Omental fat pad (tissue), 4 donors: ENCODE data around the gene ANKFN1. TPM values are rescaled to one million over a fixed set of nuclear protein-coding genes. Genes with fewer than 3 reads are reported as not detected.

Source experiments
- ATAC-seq: fragments of 150-250 bp; one replicate; pipeline ENCODE4 v1.9.1; 2016; ENCODE audit warnings: mild to moderate bottlenecking, moderate library complexity; ENCODE audit not compliant: low FRiP score
- DNase-seq: peaks from one replicate; pipeline ENCODE4 v3.0.0-alpha.2; 2019; ENCODE audit warnings: low spot score
- CTCF ChIP-seq, 3 donors: fragments of 450-650 bp; IDR thresholded peaks; one replicate each; pipeline ENCODE4 v1.5.1; 2016 to 2017; ENCODE audit warnings: antibody characterized with exemption in 3 of 3, mild to moderate bottlenecking in 3 of 3, moderate library complexity in 2 of 3
- total RNA-seq, 4 donors: library from RNA; depleted of rRNA; stranded (reverse); fragments of >200 nt; gene quantifications; one replicate each; pipeline ENCODE4 v1.1.0, GENCODE V29; 2016

ANKFN1 gene
- total RNA-seq, 4 donors from 2014 or later: 1.7 to 3.0 (median 2.2) TPM

- ATAC-seq (no peak), DNase-seq (no peak)
- no peak for TF ChIP-seq CTCF (IDR thresholded peaks at IDR 0.05)
Measured at GRCh38 chr17:56441308-56441707, 288.0 kb downstream of the ANKFN1 start.

DNA sequence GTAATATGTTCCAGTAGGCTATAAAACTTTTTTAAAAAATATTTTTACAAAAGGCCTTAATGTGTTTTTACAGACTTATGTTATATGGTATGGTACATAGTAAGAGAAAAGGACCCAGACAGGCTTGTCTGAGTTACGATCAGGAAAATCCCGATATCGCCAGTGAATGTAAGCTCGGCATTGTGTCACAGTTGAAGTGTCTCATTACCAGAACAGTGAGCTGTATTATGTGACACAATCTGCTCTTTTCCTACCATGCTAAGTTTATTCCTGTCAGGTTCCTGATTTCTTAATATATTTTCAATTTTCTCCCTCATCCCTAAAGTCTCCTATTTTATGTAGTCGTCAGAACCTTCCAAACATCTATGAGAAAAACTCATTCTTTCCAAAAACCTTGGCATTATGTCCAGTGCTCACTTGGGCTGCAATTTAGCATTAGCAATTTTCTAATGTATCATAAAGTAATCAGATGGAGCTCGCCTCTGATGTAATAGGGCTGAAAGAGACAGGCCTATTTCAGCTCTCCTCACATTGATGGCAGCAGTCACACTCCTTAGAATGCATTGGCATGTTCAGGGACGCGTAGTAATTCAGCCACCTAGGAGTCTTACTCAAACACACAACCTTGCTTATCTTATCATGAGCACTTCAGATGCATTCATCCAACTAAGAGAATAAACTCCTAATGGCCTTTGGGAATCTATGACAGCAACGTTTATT lies 292.6 kb downstream of the ANKFN1 start:
- no peak for TF ChIP-seq CTCF (IDR thresholded peaks at IDR 0.05)
- ATAC-seq (no peak), DNase-seq (no peak)

DNA sequence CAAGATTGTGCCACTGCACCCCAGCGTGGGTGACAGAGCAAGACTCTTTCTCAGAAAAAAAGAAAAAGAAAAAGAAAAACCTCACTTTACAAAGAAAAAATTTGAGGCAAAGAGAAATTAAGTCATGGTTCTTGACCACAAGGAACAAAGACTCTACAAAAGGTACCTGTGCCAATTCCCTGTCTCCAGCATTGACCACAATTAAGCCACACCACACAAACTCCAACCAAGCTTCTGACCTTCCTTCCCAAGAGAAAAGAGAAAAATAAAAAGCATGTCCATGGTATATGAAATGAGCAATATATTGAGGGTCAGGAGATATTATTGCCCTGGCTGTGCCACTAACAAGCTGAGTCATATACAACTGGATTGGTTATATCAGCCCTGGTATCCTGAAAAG lies 293.9 kb downstream of the ANKFN1 start:
- no peak for TF ChIP-seq CTCF (IDR thresholded peaks at IDR 0.05)
- no peak for ATAC-seq
- DNase-seq: no peak

- no peak for TF ChIP-seq CTCF (IDR thresholded peaks at IDR 0.05)
Measured at GRCh38 chr17:56448371-56448770, 295.1 kb downstream of the ANKFN1 start.

DNA sequence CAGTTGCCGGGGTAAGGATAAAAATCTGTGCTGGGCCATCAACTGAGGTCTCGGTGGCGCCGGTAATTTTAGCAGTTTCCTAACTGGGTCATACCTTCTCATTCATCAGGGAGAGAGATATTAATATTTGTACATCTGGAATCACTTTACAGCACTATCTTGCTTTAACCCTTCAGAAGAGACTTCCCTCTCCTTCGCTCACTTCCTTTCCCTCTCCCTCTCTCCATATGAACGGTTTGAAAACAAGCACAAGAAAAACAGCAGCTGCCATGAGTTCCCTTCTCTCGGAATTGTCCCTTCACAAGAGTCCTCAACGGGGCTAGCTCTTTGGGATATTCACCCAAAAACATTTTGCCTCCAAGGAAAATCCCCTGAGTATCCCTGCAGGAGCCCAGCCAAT lies 295.9 kb downstream of the ANKFN1 start:
- DNase-seq (no peak), ATAC-seq (no peak)
- no peak for TF ChIP-seq CTCF (IDR thresholded peaks at IDR 0.05)

More at GRCh38 chr17:56448371-56448770, 295.1 kb downstream of the ANKFN1 start:
- DNase-seq: no peak
- no peak for ATAC-seq

DNA sequence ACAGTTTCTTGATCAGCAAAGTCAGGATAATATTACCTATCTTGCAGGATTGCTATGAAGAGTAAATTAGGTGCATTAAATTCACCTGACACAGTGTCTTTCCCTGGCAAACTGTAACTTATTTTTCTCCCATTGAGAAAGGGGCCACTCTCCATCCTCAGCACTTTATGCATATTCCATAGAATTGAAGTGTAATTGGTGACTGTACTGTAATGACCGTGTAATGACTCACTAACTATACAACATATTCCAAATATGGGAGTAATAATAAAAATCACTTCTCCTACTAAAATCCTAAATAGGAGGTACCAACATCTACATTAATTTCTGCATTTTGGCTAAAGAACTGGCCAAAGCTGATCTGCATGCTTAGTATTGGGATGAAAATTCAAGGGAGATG lies 298.4 kb downstream of the ANKFN1 start:
- no peak for DNase-seq
- ATAC-seq: no peak
- no peak for TF ChIP-seq CTCF (IDR thresholded peaks at IDR 0.05)

- ATAC-seq: no peak
- DNase-seq: no peak
- no peak for TF ChIP-seq CTCF (IDR thresholded peaks at IDR 0.05)
Measured at GRCh38 chr17:56452461-56452860, 299.2 kb downstream of the ANKFN1 start.
